HL-60 (cell line): ENCODE measurements around the gene TDRD12.

ENCODE experiments used
- DNase-seq, 2 experiments: peaks; one replicate each; pipeline ENCODE4 v3.0.0-alpha.2; 2010 to 2020; ENCODE audit warnings: low read depth in 1 of 2, low spot score in 1 of 2
- H3K27ac ChIP-seq: fragments of 250-450 bp; sonication (Bioruptor Pico); replicated peaks from 2 replicates; pipeline ENCODE4 v1.5.1; 2020; ENCODE audit warnings: mild to moderate bottlenecking, moderate library complexity
- H3K27me3 ChIP-seq: fragments of 250-450 bp; sonication (Bioruptor Pico); 2 replicates; pipeline ENCODE4 v1.5.1; 2021; ENCODE audit warnings: mild to moderate bottlenecking, moderate library complexity; ENCODE audit not compliant: insufficient read depth, poor library complexity, severe bottlenecking
- H3K4me3 ChIP-seq: replicated peaks from 2 replicates; pipeline ENCODE4 v1.5.1; 2011; ENCODE audit warnings: mild to moderate bottlenecking, control low read depth, low read length; ENCODE audit not compliant: insufficient read depth
- GABPA ChIP-seq: IDR thresholded peaks from 2 replicates; pipeline ENCODE4 v1.6.1; 2012; ENCODE audit warnings: low read depth
- POLR2AphosphoS5 ChIP-seq: IDR thresholded peaks from 2 replicates; pipeline ENCODE4 v1.6.1; 2012; ENCODE audit warnings: low read depth
- SPI1 ChIP-seq: IDR thresholded peaks from 2 replicates; pipeline ENCODE4 v1.6.1; 2012; ENCODE audit warnings: low read depth, mild to moderate bottlenecking, borderline replicate concordance
- long read RNA-seq: library from polyadenylated mRNA; unstranded; transcript quantifications from one replicate; pipeline ENCODE4 v2.0.0, GENCODE V29; 2020
- TF ChIP-seq, protein P1 (sequence below): IDR thresholded peaks from one replicate; pipeline ENCODE4 v1.5.1; 2011; ENCODE audit warnings: low read length, control low read depth, inconsistent platforms; ENCODE audit not compliant: insufficient read depth
- TF ChIP-seq, protein P2 (sequence below): IDR thresholded peaks from 2 replicates; pipeline ENCODE4 v1.6.1; 2012; ENCODE audit warnings: low read depth; ENCODE audit not compliant: insufficient replicate concordance

The TDRD12 gene, protein sequence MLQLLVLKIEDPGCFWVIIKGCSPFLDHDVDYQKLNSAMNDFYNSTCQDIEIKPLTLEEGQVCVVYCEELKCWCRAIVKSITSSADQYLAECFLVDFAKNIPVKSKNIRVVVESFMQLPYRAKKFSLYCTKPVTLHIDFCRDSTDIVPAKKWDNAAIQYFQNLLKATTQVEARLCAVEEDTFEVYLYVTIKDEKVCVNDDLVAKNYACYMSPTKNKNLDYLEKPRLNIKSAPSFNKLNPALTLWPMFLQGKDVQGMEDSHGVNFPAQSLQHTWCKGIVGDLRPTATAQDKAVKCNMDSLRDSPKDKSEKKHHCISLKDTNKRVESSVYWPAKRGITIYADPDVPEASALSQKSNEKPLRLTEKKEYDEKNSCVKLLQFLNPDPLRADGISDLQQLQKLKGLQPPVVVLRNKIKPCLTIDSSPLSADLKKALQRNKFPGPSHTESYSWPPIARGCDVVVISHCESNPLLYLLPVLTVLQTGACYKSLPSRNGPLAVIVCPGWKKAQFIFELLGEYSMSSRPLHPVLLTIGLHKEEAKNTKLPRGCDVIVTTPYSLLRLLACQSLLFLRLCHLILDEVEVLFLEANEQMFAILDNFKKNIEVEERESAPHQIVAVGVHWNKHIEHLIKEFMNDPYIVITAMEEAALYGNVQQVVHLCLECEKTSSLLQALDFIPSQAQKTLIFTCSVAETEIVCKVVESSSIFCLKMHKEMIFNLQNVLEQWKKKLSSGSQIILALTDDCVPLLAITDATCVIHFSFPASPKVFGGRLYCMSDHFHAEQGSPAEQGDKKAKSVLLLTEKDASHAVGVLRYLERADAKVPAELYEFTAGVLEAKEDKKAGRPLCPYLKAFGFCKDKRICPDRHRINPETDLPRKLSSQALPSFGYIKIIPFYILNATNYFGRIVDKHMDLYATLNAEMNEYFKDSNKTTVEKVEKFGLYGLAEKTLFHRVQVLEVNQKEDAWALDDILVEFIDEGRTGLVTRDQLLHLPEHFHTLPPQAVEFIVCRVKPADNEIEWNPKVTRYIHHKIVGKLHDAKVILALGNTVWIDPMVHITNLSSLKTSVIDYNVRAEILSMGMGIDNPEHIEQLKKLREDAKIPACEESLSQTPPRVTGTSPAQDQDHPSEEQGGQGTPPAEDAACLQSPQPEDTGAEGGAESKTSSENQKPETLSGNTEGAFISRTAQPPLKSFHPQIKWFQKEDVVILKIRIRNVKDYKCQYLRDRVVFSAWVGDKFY (N-terminal part only)
- long read RNA-seq = 0 reads

DNA sequence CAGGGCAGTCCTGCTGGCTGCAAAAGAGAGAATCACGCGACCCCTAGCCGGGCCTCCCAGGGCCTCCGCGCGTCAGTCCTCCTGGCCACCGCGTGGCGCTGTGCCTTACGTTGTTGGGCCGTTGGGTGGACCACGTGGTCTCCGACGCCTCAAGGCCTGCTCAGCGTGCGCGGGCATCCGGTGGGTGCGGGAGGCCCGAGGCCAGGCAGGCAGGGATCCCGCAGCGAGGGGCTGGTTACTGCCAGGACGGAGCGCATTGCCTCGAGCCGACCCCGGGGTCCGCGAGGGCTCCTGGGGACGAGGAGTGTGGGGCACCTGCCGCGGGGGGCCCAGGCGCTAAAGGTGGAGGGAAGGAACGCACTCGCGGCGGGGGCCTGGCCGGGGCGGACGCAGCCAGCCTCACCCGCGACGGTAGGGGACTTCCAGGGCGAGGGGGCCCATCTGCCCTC lies at the start of gene TDRD12:
TDRD12 (plus strand) TSS at position 157 of the 449 bp plus-strand sequence. CDS start 306 bp downstream, outside the sequence.
- DNase-seq = no peak

DNA sequence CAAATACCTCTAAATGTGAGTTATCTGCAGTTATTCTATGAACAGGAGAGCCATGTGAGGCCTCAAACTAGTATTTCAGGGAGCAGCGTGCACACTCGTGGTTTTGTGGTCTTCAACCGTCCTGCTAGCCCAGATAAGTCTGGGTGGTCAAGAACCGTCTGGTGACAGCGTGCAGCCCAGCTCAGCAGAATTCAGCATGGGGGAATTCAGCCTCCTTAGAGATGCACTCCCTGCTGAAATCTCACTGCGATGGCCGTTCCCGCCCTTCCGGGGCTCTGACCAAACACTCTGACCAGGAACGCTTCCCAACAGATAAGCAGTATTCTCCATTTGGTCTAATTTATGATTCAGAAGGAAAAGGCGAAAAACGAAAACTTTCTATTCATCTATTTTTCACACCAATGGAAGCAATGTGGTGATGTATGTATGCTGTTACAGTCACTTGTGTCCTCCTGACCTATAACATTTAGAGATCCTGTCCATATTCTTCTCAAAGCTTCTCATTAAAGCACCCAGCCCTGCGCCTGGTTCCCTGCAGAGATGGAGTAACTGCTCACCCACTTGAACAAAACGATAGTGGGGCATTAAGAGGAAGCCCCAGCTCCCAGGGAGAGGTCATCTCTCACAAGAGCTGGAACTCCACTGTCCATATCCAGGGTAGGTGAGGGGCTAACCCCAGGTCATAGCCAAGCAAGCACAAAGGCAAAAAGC lies 47.5 kb upstream of the TDRD12 start:
- no peak overlapping the region for H3K4me3 ChIP-seq
- TF ChIP-seq SPI1 (no peak), POLR2AphosphoS5 (peak; percentile 46; the same call in 1 of the 2 replicates)
- peaks cover 8% of the 10 kb centered on the region for H3K27me3 ChIP-seq
- peak in 1 of 2 experiments; percentile 82 for DNase-seq
- peak overlapping the region; percentile 72 for H3K27ac ChIP-seq

More for the DNA sequence above, at the start of gene TDRD12:
- H3K27me3 ChIP-seq = no peaks in the 10 kb centered on the region
- no peak within 1 kb of the TSS for H3K4me3 ChIP-seq
- no peak for TF ChIP-seq SPI1
- no peak within 1 kb of the TSS for H3K27ac ChIP-seq

DNA sequence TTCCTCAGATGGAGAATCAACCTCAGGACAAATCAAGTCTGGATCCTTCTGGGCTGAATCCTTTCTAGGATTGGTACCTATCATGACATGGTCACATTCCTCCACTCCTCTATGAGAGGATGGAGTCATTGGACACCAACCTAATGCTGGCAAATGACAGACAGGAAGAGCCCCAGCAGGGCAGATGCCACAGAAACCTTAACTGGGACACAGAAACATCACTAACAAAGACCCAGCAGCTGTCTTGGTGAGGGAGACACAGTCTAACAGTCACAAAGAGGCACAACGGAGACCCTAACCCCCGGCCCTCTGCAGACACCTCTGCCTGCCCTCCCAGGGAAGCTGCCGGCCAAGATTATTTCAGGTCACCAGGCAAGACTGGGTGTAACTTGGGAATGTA lies 46.7 kb upstream of the TDRD12 start:
- DNase-seq = no peak
- H3K4me3 ChIP-seq = no peak overlapping the region; the same call in 1 of the 2 replicates
- peaks cover 11% of the 10 kb centered on the region for H3K27me3 ChIP-seq
- peak overlapping the region; percentile 72 for H3K27ac ChIP-seq
- TF ChIP-seq, protein P1, sequence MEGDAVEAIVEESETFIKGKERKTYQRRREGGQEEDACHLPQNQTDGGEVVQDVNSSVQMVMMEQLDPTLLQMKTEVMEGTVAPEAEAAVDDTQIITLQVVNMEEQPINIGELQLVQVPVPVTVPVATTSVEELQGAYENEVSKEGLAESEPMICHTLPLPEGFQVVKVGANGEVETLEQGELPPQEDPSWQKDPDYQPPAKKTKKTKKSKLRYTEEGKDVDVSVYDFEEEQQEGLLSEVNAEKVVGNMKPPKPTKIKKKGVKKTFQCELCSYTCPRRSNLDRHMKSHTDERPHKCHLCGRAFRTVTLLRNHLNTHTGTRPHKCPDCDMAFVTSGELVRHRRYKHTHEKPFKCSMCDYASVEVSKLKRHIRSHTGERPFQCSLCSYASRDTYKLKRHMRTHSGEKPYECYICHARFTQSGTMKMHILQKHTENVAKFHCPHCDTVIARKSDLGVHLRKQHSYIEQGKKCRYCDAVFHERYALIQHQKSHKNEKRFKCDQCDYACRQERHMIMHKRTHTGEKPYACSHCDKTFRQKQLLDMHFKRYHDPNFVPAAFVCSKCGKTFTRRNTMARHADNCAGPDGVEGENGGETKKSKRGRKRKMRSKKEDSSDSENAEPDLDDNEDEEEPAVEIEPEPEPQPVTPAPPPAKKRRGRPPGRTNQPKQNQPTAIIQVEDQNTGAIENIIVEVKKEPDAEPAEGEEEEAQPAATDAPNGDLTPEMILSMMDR = no peak
- TF ChIP-seq SPI1 (no peak), GABPA (no peak), POLR2AphosphoS5 (no peak)
- TF ChIP-seq, protein P2, sequence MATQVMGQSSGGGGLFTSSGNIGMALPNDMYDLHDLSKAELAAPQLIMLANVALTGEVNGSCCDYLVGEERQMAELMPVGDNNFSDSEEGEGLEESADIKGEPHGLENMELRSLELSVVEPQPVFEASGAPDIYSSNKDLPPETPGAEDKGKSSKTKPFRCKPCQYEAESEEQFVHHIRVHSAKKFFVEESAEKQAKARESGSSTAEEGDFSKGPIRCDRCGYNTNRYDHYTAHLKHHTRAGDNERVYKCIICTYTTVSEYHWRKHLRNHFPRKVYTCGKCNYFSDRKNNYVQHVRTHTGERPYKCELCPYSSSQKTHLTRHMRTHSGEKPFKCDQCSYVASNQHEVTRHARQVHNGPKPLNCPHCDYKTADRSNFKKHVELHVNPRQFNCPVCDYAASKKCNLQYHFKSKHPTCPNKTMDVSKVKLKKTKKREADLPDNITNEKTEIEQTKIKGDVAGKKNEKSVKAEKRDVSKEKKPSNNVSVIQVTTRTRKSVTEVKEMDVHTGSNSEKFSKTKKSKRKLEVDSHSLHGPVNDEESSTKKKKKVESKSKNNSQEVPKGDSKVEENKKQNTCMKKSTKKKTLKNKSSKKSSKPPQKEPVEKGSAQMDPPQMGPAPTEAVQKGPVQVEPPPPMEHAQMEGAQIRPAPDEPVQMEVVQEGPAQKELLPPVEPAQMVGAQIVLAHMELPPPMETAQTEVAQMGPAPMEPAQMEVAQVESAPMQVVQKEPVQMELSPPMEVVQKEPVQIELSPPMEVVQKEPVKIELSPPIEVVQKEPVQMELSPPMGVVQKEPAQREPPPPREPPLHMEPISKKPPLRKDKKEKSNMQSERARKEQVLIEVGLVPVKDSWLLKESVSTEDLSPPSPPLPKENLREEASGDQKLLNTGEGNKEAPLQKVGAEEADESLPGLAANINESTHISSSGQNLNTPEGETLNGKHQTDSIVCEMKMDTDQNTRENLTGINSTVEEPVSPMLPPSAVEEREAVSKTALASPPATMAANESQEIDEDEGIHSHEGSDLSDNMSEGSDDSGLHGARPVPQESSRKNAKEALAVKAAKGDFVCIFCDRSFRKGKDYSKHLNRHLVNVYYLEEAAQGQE = no peak

DNA sequence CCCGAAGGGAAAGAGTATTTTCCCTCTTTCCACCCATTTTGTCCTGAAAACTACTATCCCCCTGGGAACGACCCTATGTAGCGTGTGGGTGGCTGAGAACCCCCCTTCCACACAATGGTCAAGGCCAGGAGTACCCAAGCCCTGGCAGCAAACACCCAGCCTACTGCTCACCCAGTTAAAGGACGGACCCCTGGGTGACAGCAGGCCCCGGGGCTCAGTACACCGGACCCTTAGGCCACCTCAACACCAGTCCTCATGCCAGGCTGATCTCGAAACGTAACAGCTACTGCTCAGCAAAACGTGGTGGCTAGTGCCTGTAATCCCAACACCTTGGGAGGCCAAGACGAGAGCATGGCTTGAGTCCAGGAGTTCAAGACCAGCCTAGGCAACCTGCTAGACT lies 46.0 kb upstream of the TDRD12 start:
- Histone ChIP-seq H3K27me3 (peaks cover 11% of the 10 kb centered on the region), H3K4me3 (peak overlapping the region; percentile 97; the same call in 1 of the 2 replicates), H3K27ac (peak overlapping the region; percentile 72)
- TF ChIP-seq, protein P1 = no peak
- TF ChIP-seq SPI1 = no peak
- no peak for TF ChIP-seq POLR2AphosphoS5
- no peak for TF ChIP-seq GABPA
- TF ChIP-seq, protein P2 = no peak
- DNase-seq = no peak
